ENCODE measurements around the gene CBL. TPM values are rescaled to one million over a fixed set of nuclear protein-coding genes. Genes with fewer than 3 reads are reported as not detected.

Gene CBL
- total RNA-seq, 1 donor from 2014 or later, result 39.0 TPM

DNA sequence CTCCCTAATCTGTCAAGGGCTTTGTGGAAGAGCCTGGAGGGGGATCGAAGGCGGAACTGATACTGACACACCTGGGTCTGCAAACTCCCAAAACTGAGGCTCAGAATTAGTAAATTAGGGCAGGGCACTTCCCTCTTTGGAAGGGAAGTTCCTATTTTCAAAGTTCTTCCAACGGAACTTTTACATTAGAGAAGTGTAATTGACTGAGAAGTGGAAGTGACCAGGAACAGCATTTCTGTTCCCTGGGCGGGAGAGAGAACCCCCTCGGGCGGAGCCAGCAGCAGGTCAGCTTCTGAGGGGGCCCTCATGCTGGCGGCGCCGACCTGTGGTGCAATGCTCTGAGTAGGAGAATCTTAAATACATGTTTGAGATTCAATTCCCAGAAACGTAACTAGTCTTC is 1.1 kb upstream of the CBL start:
- Histone ChIP-seq H3K36me3 (no peaks in the 10 kb centered on the region), H3K27me3 (ENCODE audit: low read depth) (no peaks in the 10 kb centered on the region), H3K4me1 (peaks cover 39% of the 10 kb centered on the region), H3K27ac (peak overlapping the region; percentile 89), H3K4me3 (peak overlapping the region; percentile 93), H3K9me3 (no peaks in the 10 kb centered on the region)
- TF ChIP-seq, protein P1, sequence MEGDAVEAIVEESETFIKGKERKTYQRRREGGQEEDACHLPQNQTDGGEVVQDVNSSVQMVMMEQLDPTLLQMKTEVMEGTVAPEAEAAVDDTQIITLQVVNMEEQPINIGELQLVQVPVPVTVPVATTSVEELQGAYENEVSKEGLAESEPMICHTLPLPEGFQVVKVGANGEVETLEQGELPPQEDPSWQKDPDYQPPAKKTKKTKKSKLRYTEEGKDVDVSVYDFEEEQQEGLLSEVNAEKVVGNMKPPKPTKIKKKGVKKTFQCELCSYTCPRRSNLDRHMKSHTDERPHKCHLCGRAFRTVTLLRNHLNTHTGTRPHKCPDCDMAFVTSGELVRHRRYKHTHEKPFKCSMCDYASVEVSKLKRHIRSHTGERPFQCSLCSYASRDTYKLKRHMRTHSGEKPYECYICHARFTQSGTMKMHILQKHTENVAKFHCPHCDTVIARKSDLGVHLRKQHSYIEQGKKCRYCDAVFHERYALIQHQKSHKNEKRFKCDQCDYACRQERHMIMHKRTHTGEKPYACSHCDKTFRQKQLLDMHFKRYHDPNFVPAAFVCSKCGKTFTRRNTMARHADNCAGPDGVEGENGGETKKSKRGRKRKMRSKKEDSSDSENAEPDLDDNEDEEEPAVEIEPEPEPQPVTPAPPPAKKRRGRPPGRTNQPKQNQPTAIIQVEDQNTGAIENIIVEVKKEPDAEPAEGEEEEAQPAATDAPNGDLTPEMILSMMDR (IDR thresholded peaks at IDR 0.05), result no peak
- DNase-seq, result peak; percentile 73
- ATAC-seq, result no peak
- intact Hi-C loops (cut with DNase I), result no loop called here

DNA sequence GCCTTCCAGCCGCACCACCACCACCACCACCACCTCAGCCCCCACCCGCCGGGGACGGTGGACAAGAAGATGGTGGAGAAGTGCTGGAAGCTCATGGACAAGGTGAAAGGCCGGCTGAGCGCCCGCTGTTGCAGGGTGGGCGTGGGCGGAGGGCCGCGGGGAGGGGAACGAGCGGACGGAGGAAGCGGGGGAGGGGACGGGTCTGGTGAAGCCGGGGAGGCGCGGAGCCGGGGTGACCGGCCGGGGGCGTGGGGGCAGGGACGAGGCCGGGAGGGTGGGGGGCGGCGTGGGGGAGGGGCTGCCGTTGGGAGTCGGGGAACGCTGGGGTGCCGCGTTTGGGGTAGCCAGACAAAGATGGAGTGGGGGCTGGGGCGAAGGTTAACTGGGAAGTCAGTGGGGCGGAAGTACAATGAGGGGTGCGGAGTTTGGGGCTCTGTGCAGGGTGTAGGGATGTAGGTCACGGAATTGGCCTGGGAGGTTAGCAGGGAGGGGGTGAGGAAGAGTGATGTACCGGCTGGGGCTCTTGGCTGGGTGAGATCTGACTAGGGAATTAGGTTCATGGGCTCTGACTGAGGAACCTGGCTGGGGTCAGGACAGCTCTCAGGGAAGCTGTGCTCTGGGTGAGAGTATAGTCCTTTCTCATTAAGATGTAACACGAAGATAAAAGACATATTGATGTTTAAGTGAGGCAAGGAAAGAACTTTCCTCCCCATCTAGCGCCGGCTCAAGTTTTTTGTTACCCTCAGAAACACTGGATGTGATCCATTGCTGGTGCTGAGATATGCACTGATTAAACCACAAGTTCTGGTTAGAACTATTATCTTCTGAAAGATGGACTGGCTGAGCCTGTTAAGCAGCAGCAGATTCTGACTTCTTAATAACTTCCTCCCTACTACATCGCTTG is 624 bp downstream of the CBL start:
- Histone ChIP-seq H3K27ac (peak overlapping the region; percentile 89), H3K9me3 (no peaks in the 10 kb centered on the region), H3K4me3 (peak overlapping the region; percentile 93), H3K36me3 (no peaks in the 10 kb centered on the region), H3K27me3 (ENCODE audit: low read depth) (no peaks in the 10 kb centered on the region), H3K4me1 (peaks cover 46% of the 10 kb centered on the region)
- TF ChIP-seq, protein P1 (IDR thresholded peaks at IDR 0.05), result no peak
- intact Hi-C loops (cut with DNase I), result no loop called here
- DNase-seq (peak; percentile 83), ATAC-seq (peak; percentile 53 to 54)

DNA sequence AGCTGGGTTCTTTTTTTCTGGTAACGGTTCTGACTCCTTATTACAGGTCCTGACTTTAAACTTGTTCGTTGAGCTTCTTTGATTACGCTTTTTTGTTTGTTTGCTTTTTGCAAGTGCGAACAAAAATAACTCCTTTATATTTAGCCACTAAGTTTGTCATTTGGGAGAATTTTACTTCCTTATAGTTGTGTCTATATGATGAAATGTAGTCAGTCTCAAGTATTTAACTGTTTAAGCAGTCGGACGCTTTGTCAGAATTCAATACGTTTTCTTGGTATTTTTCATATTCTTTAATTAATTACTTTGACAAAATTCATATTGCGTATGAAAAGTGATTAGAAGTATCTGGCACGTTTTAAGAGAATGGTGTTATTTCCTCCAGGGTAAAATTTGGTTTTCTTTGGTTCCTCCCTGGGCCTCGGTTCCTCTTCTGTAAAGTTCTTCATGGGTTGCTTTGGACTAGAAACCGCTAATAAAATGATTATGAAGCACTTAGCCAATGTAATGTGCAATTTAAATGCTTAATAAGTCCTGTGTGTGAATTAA is 1.3 kb downstream of the CBL start:
- intact Hi-C loops (cut with DNase I), result no loop called here
- H3K27ac ChIP-seq, result peak overlapping the region; percentile 89
- ATAC-seq (no peak), DNase-seq (no peak)
- H3K9me3 ChIP-seq, result no peaks in the 10 kb centered on the region
- H3K4me3 ChIP-seq, result peak overlapping the region; percentile 93
- TF ChIP-seq, protein P1 (IDR thresholded peaks at IDR 0.05), result no peak
- peaks cover 46% of the 10 kb centered on the region for H3K4me1 ChIP-seq
- no peaks in the 10 kb centered on the region for H3K36me3 ChIP-seq
- no peaks in the 10 kb centered on the region for H3K27me3 ChIP-seq (ENCODE audit: low read depth)

DNA sequence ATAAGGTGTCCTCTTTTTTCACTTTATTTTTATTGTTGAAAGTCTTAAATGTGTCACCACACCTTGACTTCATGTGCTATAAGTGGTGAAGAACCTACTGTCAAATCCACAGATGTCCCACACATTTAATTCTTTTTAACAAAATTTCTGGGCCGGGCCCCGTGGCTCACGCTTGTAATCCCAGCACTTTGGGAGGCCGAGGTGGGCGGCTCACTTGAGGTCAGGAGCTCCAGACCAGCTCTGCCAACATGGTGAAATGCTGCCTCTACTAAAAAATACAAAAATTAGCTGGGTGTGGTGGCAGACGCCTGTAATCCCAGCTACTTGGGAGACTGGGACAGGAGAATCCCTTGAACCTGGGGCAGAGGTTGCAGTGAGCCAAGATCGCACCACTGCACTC is 3.0 kb downstream of the CBL start:
- peaks cover 52% of the 10 kb centered on the region for H3K4me1 ChIP-seq
- intact Hi-C loops (cut with DNase I), result no loop called here
- H3K9me3 ChIP-seq, result no peaks in the 10 kb centered on the region
- no peaks in the 10 kb centered on the region for H3K27me3 ChIP-seq (ENCODE audit: low read depth)
- TF ChIP-seq, protein P1 (IDR thresholded peaks at IDR 0.05), result no peak
- no peak for DNase-seq
- ATAC-seq, result no peak
- no peaks in the 10 kb centered on the region for H3K36me3 ChIP-seq
- H3K4me3 ChIP-seq, result no peak overlapping the region
- H3K27ac ChIP-seq, result no peak overlapping the region

DNA sequence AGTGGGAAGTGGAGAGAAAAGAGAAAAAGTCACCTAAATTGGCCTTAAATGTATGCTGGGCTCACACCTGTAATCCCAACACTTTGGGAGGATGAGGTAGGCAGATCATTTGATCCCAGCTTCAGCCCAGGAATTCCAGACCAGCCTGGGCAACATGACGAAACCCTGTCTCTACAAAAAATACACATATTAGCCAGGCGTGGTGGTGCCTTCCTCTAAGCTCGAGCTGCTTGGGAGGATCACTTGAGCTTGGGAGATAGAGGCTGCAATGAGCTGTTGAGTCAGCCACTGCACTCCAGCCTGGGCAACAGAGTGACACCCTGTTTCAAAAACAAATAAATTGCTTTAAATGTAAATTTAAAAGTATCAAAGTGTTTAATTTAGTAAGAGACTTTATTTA is 3.9 kb downstream of the CBL start:
- TF ChIP-seq, protein P1 (IDR thresholded peaks at IDR 0.05), result no peak
- ATAC-seq (no peak), DNase-seq (no peak)
- intact Hi-C loops (cut with DNase I), result no loop called here
- Histone ChIP-seq H3K4me3 (no peak overlapping the region), H3K27me3 (ENCODE audit: low read depth) (no peaks in the 10 kb centered on the region), H3K9me3 (no peaks in the 10 kb centered on the region), H3K27ac (no peak overlapping the region), H3K4me1 (peaks cover 50% of the 10 kb centered on the region), H3K36me3 (no peaks in the 10 kb centered on the region)
